ENCODE data around the gene MOCOS.
"Not testable (repeated sequence)": the region's sequence is repeated elsewhere in the genome, so short reads cannot be mapped to it uniquely, and the experiment has no call there.

Gene MOCOS

GRCh38 chr18:36201765-36202164, 14.5 kb downstream of the MOCOS start:
- DNase-seq (ENCODE audit: low read depth), result no peak

GRCh38 chr18:36203360-36203895, 16.1 kb downstream of the MOCOS start:
- no peak for DNase-seq (ENCODE audit: low read depth)

- no peak for DNase-seq (ENCODE audit: low read depth)
Observed at GRCh38 chr18:36205166-36205565, 17.9 kb downstream of the MOCOS start.

- DNase-seq (ENCODE audit: low read depth), result no peak
Observed at GRCh38 chr18:36207303-36207702, 20.0 kb downstream of the MOCOS start.

GRCh38 chr18:36207969-36208368, 20.7 kb downstream of the MOCOS start:
- not testable (repeated sequence) for DNase-seq (ENCODE audit: low read depth)

GRCh38 chr18:36211612-36212065, 24.3 kb downstream of the MOCOS start:
- DNase-seq (ENCODE audit: low read depth), result no peak

- no peak for DNase-seq (ENCODE audit: low read depth)
Observed at GRCh38 chr18:36212301-36213171, 25.2 kb downstream of the MOCOS start.

GRCh38 chr18:36214811-36215210, 27.5 kb downstream of the MOCOS start:
- DNase-seq (ENCODE audit: low read depth), result no peak

- no peak for DNase-seq (ENCODE audit: low read depth)
Observed at GRCh38 chr18:36215577-36215976, 28.3 kb downstream of the MOCOS start.

GRCh38 chr18:36217348-36217747, 30.1 kb downstream of the MOCOS start:
- DNase-seq (ENCODE audit: low read depth), result no peak

GRCh38 chr18:36229188-36229587, 41.9 kb downstream of the MOCOS start:
- no peak for DNase-seq (ENCODE audit: low read depth)

GRCh38 chr18:36240510-36240909, 53.2 kb downstream of the MOCOS start:
- DNase-seq (ENCODE audit: low read depth), result not testable (repeated sequence)

- DNase-seq (ENCODE audit: low read depth), result no peak
Observed at GRCh38 chr18:36241831-36242230, 54.5 kb downstream of the MOCOS start.

GRCh38 chr18:36247036-36247435, 59.7 kb downstream of the MOCOS start:
- no peak for DNase-seq (ENCODE audit: low read depth)

- DNase-seq (ENCODE audit: low read depth), result no peak
Observed at GRCh38 chr18:36249392-36249791, 62.1 kb downstream of the MOCOS start.

- no peak for DNase-seq (ENCODE audit: low read depth)
Observed at GRCh38 chr18:36250827-36251226, 63.5 kb downstream of the MOCOS start.

- no peak for DNase-seq (ENCODE audit: low read depth)
Observed at GRCh38 chr18:36255072-36255698, 67.9 kb downstream of the MOCOS start.

- no peak for DNase-seq (ENCODE audit: low read depth)
Observed at GRCh38 chr18:36256094-36256493, 68.8 kb downstream of the MOCOS start.

- no peak for DNase-seq (ENCODE audit: low read depth)
Observed at GRCh38 chr18:36262971-36263370, 75.7 kb downstream of the MOCOS start.

- no peak for DNase-seq (ENCODE audit: low read depth)
Observed at GRCh38 chr18:36264283-36264682, 77.0 kb downstream of the MOCOS start.

- no peak for DNase-seq (ENCODE audit: low read depth)
Observed at GRCh38 chr18:36265015-36265414, 77.7 kb downstream of the MOCOS start.

GRCh38 chr18:36269157-36269556, 81.9 kb downstream of the MOCOS start:
- DNase-seq (ENCODE audit: low read depth), result no peak

GRCh38 chr18:36271153-36271552, 83.9 kb downstream of the MOCOS start:
- no peak for DNase-seq (ENCODE audit: low read depth)
